Dedifferentiated amniotic fluid mesenchymal stem cell (primary cell): ENCODE measurements around the gene INPP5A.
"Not testable (repeated sequence)": the region's sequence is repeated elsewhere in the genome, so short reads cannot be mapped to it uniquely, and the experiment has no call there.

Source experiments
- DNase-seq: peaks from one replicate; pipeline ENCODE4 v3.0.0-alpha.2; 2016; ENCODE audit errors: extremely low spot score

The INPP5A gene

GRCh38 chr10:132503581-132504421 is 33.8 kb upstream of the INPP5A start:
- DNase-seq, result no peak

GRCh38 chr10:132504501-132505272 is 32.9 kb upstream of the INPP5A start:
- no peak for DNase-seq

GRCh38 chr10:132505546-132505945 is 32.0 kb upstream of the INPP5A start:
- DNase-seq, result not testable (repeated sequence)

GRCh38 chr10:132506711-132507408 is 30.7 kb upstream of the INPP5A start:
- peak; percentile 89 for DNase-seq

GRCh38 chr10:132507409-132507955 is 30.1 kb upstream of the INPP5A start:
- no peak for DNase-seq

GRCh38 chr10:132507956-132508490 is 29.6 kb upstream of the INPP5A start:
- DNase-seq, result no peak

- no peak for DNase-seq
These were observed 28.8 kb upstream of the INPP5A start for GRCh38 chr10:132508581-132509443.

- no peak for DNase-seq
These were observed 27.9 kb upstream of the INPP5A start for GRCh38 chr10:132509506-132510173.

GRCh38 chr10:132510174-132510611 is 27.4 kb upstream of the INPP5A start:
- DNase-seq, result no peak

GRCh38 chr10:132511121-132512051 is 26.2 kb upstream of the INPP5A start:
- no peak for DNase-seq

GRCh38 chr10:132512052-132512442 is 25.5 kb upstream of the INPP5A start:
- no peak for DNase-seq

GRCh38 chr10:132512693-132513345 is 24.8 kb upstream of the INPP5A start:
- no peak for DNase-seq

- no peak for DNase-seq
These were observed 22.6 kb upstream of the INPP5A start for GRCh38 chr10:132514821-132515520.

GRCh38 chr10:132515811-132516726 is 21.5 kb upstream of the INPP5A start:
- no peak for DNase-seq

GRCh38 chr10:132516771-132517725 is 20.5 kb upstream of the INPP5A start:
- peak; percentile 92 for DNase-seq
